HG02763 (cell line): ENCODE measurements around the gene CRACR2B.

Experiments used
- ATAC-seq: cut with Tn5 transposase; IDR thresholded peaks from one replicate; pipeline ENCODE4 v1.9.1; 2021; ENCODE audit warnings: mild to moderate bottlenecking, moderate library complexity; ENCODE audit not compliant: unreplicated experiment

The CRACR2B gene

DNA sequence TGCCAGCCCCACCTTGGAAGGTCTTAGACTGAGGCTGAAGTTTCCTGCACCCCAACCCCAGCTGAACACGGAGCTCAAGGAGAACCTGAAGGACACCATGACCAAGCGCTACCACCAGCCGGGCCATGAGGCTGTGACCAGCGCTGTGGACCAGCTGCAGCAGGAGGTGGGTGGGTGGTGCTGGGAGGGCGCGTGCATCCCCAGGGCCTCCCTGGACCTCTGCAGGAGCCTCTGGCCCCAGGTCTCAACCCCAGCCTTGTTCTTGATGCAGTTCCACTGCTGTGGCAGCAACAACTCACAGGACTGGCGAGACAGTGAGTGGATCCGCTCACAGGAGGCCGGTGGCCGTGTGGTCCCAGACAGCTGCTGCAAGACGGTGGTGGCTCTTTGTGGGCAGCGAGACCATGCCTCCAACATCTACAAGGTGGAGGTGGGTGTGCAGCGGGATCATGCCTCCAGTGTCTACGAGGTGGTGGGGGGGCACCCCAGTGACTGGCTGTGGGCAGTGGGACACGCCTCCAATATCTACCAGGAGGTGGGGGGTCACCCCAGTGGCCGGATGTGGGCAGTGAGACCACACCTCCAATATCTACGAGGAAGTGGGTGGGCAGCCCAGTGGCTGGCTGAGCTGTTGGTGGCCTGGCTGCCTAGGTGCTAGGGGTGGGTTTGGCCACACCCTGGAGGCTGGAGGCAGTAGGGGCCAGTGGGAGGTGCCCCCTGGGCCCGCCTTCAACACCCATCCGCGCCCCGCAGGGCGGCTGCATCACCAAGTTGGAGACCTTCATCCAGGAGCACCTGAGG, 9.7 kb downstream of the CRACR2B start:
- no peak for ATAC-seq

DNA sequence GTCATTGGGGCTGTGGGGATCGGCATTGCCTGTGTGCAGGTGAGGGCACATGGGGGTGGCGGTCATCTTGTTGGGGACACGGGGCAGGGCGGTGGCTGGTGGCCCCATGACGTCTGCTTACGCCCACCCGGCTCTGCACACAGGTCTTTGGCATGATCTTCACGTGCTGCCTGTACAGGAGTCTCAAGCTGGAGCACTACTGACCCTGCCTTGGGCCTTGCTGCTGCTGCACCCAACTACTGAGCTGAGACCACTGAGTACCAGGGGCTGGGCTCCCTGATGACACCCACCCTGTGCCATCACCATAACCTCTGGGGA, 10.2 kb downstream of the CRACR2B start:
- ATAC-seq, result no peak

DNA sequence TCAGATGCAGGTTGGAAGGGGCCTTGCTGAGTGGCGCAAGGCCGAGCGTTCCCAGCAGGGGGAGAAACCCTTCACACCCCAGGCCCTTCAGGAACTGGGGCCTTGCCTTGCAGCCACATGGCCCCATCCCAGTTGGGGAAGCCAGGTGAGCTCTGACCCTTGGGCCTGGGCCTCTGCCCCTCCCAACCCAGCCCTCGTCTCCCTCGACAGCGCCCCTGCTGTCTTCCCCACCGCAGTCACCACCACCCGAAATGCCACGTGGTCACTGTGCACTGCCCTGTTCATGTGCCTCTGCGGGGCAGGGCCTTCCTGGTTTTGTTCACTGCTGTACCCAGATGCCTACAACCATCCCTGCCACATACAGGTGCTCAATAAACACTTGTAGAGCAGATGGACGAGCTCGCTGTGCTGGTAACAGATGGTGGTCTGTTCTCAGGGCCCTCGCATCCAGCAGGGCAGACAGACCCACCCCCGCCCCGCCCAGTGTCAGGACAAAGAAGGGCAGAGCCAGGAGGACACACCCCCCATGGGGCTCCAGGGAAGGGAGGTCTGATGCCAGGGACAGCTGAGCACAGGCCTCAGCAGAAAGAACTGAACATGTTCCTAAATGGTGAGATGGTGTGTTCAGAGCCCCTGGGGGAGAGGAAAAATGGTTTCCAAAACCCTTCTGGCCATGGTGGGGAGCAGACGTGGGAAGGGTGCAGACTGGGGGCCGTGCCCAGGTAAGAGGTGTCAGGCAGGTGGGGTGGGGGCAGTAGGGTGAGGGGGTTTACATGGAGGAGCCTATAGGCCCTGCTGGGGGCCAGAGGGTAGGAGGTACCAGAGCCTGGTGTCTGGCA, 10.9 kb downstream of the CRACR2B start:
- no peak for ATAC-seq

GRCh38 chr11:839280-839623, 11.5 kb downstream of the CRACR2B start:
- ATAC-seq, result no peak

DNA sequence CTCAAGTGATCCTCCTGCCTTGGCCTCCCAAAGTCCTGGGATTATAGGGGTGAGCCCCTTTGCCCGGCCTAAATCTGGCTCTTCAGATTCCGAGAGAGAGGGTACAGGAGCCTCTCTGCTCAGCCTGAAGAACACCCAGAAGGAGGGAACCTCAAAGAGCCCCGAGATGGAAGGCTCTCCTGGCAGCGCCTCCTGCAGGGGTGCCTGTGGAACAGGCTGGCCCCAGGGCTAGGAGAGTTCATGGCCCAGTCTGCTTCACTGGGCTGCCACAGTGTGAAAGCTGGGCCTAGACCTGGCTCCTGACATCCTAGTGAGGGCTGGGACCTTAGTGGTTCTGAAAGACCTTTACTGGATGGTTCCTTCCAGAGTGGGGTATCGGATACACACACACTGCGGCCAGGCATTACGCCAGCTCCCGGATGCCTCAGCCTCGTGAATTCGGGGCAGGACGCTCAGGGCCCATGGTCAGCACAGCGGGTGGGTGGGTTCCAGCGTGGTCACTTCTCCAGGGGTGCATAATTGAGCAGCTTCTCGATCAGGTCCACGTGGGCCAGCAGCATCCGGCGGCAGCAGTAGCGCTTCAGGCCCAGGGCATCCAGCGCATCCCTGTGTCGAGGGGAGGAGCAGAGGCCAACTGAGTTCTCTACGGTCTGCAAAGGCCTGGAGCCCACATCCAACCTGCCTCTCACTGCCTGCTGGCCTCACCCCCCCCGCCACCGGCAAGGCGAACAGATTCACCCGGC, 12.3 kb downstream of the CRACR2B start:
- no peak for ATAC-seq

- no peak for ATAC-seq
Measured at GRCh38 chr11:841981-842369, 14.3 kb downstream of the CRACR2B start.

DNA sequence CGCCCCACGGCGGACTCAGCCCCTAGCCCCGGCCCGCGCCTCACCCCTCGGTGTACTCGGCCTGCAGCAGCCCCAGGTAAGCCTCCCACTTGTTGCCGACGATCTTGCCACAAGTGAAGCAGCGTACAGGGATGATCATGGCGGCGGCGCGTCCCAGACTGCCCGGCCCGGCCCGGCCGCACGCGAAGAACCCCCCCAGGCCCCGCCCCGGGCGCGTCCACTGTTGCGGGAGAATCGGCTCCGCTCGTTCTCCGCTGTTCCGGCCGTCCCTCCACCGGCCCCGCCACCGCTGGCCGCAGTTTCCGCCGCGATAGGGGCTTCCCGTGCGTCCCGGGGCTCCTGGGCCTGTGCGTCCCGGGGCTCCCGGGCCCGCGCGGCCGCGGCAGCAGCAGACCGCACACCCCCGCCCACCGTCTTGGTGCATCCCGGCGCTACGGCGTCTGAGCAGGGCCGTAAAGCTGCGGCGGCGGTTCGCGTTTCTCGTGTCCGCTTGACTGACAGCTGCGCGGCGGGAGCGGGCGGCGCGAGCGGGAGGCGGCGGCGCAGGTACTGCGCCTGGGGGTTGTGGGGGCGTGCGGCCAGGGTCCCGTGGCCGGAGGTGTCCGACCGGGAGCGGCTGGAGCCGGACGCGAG, 14.8 kb downstream of the CRACR2B start, which contains the start of the genes POLR2L and TSPAN4:
TSS of gene POLR2L (minus strand) at position 160 of the 633 bp plus-strand sequence. CDS start at position 139, 21 bp downstream.
TSS of gene TSPAN4 (plus strand) at position 483 of the 633 bp plus-strand sequence. CDS start 7,453 bp downstream, outside the sequence.
- peak; percentile 58 for ATAC-seq

DNA sequence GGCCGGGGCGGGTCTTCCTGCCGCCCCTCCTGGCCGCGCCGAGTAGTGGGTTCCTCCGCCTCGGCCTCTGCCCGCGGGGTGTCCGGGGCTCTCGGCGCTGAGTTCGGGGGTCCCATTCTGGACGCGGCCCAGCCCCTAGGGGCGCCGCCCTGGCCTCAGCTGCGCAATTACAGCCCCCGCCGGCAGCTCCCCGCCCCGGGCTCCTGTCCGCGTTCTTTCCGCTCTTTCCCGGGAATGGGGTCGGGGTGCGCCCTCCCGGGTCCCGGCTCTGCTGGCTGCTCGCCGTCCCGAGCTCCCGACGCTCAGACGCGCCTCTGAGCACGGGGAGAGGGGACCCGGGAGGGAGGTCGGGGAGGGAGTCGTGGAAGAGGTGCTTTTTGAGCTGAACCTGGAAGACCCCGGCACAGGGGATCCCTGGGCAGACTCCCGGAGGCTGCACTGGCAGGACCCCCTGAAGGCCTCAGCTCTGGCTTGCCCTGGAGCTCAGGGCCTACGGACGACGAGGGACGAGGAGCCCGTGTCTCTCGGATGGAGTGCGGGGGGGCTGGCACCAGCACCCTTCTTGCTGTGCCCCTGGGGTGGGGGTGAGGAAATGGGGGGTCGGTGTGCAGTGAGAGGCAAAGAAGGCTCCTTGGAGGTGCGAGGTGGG, 15.5 kb downstream of the CRACR2B start:
- no peak for ATAC-seq

DNA sequence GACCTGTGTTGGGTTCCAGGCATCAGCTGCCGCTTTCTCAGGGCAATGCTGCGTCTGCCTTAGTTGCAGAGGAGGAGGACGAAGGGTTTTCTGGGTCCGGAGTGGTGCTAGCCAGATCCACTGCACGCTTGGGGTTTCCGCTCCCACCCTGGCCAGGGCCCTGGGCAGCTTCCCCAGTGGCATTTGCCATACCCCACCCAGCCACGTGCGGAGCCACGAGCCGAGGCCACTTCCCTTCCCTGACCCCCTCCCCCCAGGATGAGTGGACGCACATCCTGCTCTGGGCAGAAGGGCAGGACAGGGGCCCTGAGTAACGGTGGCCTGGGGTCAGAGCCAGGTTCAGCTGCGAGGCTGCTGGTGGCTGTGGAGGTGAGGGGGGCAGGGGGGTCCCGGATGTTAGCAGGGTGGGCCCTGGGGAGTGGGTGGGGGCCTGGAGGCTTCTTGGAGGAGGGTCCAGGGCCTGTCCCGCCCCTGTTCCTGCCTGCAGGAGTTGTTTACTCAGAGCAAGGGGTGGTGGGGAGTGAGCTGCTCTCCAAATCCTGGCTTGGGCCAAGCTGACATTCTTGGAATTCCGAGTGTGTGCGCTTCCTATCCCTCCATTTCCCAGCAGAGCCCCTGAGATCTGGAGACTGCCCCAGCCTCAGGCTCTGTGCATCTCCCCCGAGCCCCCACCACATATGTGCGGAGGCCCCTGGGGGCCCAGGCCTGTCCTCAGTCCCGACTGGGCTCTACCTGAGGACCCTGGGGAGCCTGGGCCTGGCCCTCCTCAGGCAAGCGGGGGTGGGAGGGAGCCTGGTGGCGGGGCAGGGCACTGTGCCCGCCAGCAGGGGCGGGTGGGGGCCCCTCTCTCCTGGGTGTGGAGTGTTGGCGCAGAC, 16.3 kb downstream of the CRACR2B start:
- ATAC-seq, result no peak

DNA sequence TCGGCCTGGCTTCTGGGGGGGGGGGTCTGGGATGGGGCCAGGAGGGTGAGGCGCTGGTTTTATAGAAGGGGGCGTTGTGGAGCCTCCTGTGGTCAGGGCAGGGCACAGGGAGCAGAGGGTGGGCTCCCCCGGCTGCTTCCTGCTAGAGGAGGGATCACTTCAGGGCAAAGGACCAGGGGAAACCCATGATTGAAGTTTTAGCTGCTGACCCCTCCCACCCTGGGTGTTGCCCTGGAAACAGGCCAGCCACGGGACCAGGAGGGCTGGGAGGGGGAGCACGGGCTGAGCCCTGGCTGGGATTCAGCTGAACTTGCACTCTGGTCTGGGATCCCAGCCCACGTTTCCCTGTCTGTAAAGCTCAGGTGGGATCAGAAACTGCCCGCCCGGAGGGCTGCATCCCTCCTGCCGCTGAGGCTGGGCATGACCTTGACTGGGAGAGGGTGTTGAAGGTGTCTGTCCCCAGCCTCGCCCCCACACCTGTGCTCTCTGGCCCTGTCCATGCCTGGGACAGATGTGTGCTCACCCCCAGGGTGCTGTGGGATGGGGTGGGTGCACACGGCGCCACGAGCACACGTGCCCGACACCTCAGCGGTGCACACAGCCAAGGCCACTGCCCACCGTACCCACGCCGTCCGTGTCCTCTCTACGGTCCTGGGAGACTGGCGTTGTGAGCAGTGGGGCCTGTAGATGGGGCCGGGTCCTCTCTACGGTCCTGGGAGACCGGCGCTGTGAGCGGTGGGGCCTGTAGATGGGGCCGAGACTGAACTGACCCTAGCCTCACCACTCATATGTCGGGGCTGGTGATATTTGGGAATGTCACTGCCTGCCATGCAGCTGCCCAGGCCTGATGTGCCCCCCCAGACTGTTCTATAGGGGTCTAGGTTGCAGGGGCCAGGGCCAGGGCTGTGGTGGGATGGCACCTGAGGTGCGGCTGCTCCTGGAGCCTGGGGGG, 17.2 kb downstream of the CRACR2B start:
- no peak for ATAC-seq

GRCh38 chr11:845872-846495, 18.3 kb downstream of the CRACR2B start:
- ATAC-seq, result no peak

DNA sequence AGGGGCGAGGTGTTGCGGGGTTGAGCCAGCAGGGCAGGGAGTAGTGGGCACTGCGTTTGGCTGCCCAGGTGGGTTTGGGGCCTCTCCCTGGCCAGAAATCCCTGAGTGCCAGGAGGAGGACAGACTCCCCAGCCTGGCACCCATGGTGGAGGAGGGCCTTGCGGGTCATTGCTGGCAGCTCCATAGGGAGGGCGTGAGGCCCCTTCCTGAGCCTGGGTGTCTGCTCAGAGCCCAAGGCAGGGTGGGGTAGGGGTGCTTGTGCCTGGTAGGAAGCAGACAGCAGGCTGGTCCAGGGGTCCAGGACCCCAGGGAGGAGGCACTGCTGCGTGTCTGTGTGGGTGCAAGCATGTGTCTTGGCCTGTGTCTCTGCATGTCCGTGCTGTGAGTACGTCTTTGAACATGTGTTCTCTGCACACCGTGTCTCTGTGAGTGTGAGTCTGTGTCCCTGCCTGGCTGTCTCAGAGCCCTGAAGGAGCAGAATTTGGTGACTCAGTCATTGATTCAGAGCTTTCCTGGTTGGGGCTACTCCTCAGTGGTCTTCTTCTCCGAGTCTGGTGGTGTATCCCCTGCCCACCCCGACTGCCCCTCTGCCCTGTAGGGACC, 18.9 kb downstream of the CRACR2B start:
- no peak for ATAC-seq

DNA sequence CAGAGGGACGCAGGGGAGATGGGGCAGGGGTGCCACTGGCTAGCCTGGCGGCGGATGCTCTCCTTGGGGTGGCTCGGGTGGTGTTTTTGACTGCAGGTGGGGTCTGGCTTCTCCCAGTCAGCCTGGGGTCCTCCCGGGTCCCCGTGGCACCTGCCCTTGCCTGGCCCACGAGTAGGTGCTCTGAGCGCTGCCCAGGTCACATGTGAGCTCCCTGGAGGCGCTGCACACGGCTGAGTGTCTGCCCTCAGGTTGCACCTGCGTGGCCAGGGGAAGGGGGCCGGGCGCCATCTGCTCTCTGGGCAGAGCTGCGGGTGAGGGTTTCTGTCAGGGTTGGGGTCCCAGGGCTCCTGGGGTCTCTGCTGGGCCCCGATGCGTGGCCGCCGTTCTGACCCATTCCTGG, 20.2 kb downstream of the CRACR2B start:
- ATAC-seq, result no peak

DNA sequence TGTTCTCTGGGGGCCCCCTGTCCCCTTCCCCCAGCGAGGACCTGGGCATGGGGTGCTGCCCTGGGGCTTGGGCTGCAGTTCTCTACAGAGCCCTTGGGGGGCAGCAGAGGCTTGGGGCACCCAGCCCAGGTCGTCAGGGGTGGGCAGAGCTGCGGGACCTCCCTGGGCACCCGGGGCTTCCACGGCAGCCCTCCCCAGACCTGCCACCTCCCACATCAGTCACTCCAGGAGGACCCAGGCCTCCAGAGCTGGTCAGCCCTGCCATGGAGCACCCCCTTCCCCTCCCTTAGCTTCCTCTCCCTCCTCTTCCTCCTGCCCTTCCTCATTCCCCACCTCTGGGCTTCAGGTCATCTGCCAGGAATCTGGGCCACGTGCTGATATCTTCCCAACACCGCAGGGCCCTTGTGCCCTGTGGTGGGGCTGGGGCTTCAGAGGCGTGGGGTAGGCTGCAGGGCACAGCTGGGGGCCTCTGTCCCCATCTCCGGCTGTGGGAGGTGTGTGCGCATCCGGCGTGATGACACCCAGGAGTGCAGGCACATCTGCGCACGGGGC, 20.7 kb downstream of the CRACR2B start:
- ATAC-seq, result no peak

GRCh38 chr11:849104-849824, 21.5 kb downstream of the CRACR2B start:
- ATAC-seq, result no peak

- ATAC-seq, result no peak
Measured at GRCh38 chr11:849951-850774, 22.4 kb downstream of the CRACR2B start.
